Measurements from ENCODE around the gene PAPPA. TPM values are rescaled to one million over a fixed set of nuclear protein-coding genes. Genes with fewer than 3 reads are reported as not detected.

PAPPA gene
- total RNA-seq, 1 experiment from 2014 or later: 0.17 TPM

DNA sequence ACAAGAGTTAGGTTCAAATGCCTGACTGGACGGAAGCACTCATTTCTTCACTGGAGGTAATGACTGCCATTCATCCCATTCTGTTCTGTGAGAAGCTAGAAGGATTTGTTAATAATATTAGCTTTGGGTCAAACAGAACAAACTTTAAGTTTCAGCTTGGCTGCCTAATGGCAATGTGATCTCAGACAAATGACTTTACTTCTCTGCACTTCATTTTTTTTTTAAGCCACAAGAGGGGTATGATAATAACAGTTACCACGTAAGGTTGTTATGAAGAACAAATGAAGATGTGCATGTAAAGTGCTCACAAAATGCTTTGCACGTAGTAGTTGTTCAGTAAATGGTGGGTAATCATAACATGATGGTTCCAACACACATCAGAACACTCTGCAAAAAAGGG is 199.4 kb downstream of the PAPPA start:
- no peaks in the 10 kb centered on the region for H3K4me1 ChIP-seq (ENCODE audit: insufficient read depth, low read length)
- WGBS (ENCODE audit: extremely low coverage, insufficient read length, low lambda C conversion rate): no CpG with 5 or more reads among the region's 3 CpGs
- H3K79me1 ChIP-seq (ENCODE audit: insufficient read depth, low read depth, low read length, poor library complexity, severe bottlenecking): no peaks in the 10 kb centered on the region
- no peak overlapping the region for H2AFZ ChIP-seq (ENCODE audit: low read length)
- H4K8ac ChIP-seq (replicated peaks; ENCODE audit: insufficient read length, low read depth, low read length): no peak overlapping the region
- no peaks in the 10 kb centered on the region for H3K27me3 ChIP-seq (ENCODE audit: insufficient read depth, low read length)
- H3K4ac ChIP-seq (ENCODE audit: low read depth, low read length): no peak overlapping the region
- Mint-ChIP-seq H3K4me3 (no peak overlapping the region), H3K9me3 (no peaks in the 10 kb centered on the region), H3K36me3 (ENCODE audit: insufficient read depth in 1 of 3, low read depth in 3 of 3) (no peaks in the 10 kb centered on the region), H3K4me1 (peaks cover 12 to 14% of the 10 kb centered on the region in 2 experiments), H3K27me3 (ENCODE audit: low read depth) (peaks cover 26% of the 10 kb centered on the region), H3K27ac (no peak overlapping the region)
- H2BK120ac ChIP-seq (ENCODE audit: low read depth, low read length, poor library complexity, severe bottlenecking): no peak overlapping the region
- H2BK15ac ChIP-seq (ENCODE audit: low read depth, low read length): no peak overlapping the region
- H4K5ac ChIP-seq (ENCODE audit: insufficient read length, low read depth, low read length): no peak overlapping the region
- H3K56ac ChIP-seq (ENCODE audit: insufficient read length, low read depth, low read length): no peak overlapping the region
- H3T11ph ChIP-seq (ENCODE audit: low read length): no peak overlapping the region
- H3K9ac ChIP-seq (ENCODE audit: extremely low read depth, insufficient read length, low read length): no peak overlapping the region
- no peak overlapping the region for H2AK5ac ChIP-seq (ENCODE audit: insufficient read length, low read length)
- no peaks in the 10 kb centered on the region for H3K79me2 ChIP-seq (ENCODE audit: insufficient read depth, low read length)
- H3K4me2 ChIP-seq (ENCODE audit: insufficient read depth, insufficient read length, low read length): no peak overlapping the region
- no peak for DNase-seq
- no peak overlapping the region for H2BK20ac ChIP-seq (ENCODE audit: low read depth, low read length, poor library complexity, severe bottlenecking)
- H4K91ac ChIP-seq (ENCODE audit: insufficient read length, low read depth, low read length): no peak overlapping the region
- no peaks in the 10 kb centered on the region for H3K9me3 ChIP-seq (ENCODE audit: control insufficient read depth, low read depth, low read length)
- no peak overlapping the region for H2BK12ac ChIP-seq (ENCODE audit: insufficient read length, low read depth, low read length)
- H3K27ac ChIP-seq (ENCODE audit: insufficient read length, low read depth, low read length): no peak overlapping the region
- TF ChIP-seq, protein P1, sequence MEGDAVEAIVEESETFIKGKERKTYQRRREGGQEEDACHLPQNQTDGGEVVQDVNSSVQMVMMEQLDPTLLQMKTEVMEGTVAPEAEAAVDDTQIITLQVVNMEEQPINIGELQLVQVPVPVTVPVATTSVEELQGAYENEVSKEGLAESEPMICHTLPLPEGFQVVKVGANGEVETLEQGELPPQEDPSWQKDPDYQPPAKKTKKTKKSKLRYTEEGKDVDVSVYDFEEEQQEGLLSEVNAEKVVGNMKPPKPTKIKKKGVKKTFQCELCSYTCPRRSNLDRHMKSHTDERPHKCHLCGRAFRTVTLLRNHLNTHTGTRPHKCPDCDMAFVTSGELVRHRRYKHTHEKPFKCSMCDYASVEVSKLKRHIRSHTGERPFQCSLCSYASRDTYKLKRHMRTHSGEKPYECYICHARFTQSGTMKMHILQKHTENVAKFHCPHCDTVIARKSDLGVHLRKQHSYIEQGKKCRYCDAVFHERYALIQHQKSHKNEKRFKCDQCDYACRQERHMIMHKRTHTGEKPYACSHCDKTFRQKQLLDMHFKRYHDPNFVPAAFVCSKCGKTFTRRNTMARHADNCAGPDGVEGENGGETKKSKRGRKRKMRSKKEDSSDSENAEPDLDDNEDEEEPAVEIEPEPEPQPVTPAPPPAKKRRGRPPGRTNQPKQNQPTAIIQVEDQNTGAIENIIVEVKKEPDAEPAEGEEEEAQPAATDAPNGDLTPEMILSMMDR (conservative IDR thresholded peaks at IDR 0.05): no peak
- H4K20me1 ChIP-seq (ENCODE audit: control insufficient read depth, insufficient read depth, insufficient read length): peaks cover 2% of the 10 kb centered on the region
- no peaks in the 10 kb centered on the region for H3K23me2 ChIP-seq (ENCODE audit: insufficient read length, low read depth, low read length, poor library complexity, severe bottlenecking)
- H3K23ac ChIP-seq (ENCODE audit: insufficient read length, low read depth, low read length): no peak overlapping the region
- no peak overlapping the region for H2BK5ac ChIP-seq (ENCODE audit: insufficient read length, low read length)
- no peak overlapping the region for H3K18ac ChIP-seq (ENCODE audit: insufficient read length, low read depth, low read length)
- H3K14ac ChIP-seq (ENCODE audit: insufficient read depth, low read length): no peak overlapping the region

Data from H9 (cell line).